SK-N-SH (cell line): ENCODE results near the gene KRTAP4-12. TPM values are rescaled to one million over a fixed set of nuclear protein-coding genes. Genes with fewer than 3 reads are reported as not detected.
"Not testable (repeated sequence)": the region's sequence is repeated elsewhere in the genome, so short reads cannot be mapped to it uniquely, and the experiment has no call there.

Experiments used
- CTCF ChIA-PET: fragments of 300-600, 350-600 bp; formaldehyde crosslinking; extraction: SDS; loops from one replicate; lab custom pipeline; 2021; lab: Yijun Ruan, JAX
- POLR2A ChIA-PET: fragments of 350-600 bp; sonication (Branson Sonifier 250); formaldehyde crosslinking; extraction: SDS; loops from one replicate; lab custom pipeline; 2020; ENCODE audit warnings: antibody characterized with exemption, inconsistent platforms; lab: Yijun Ruan, JAX
- DNase-seq: peaks from one replicate; pipeline ENCODE4 v3.0.0; 2012
- H2AFZ ChIP-seq: fragments of 200-600 bp; sonication (generic); 2 replicates; pipeline ENCODE4 v1.8.1; 2016; ENCODE audit warnings: antibody characterized with exemption, mild to moderate bottlenecking, low read depth
- H3F3A ChIP-seq: fragments of 200-600 bp; sonication (generic); replicated peaks from 2 replicates; pipeline ENCODE3; 2016; ENCODE audit warnings: antibody characterized with exemption, mild to moderate bottlenecking; ENCODE audit not compliant: insufficient read depth
- H3K27ac ChIP-seq, 2 experiments: fragments of 200-500 bp in 1 of 2; fragments of 200-600 bp in 1 of 2; sonication (Bioruptor generic) in 1 of 2; sonication (generic), shearing (Covaris generic) in 1 of 2; 2 replicates each; pipeline versions ENCODE4 v1.5.1 to v1.6.1; 2014 to 2016; ENCODE audit warnings: low read depth in 2 of 2, inconsistent platforms in 1 of 2, low read length in 1 of 2, mild to moderate bottlenecking in 1 of 2, mixed read lengths in 1 of 2
- H3K27me3 ChIP-seq: fragments of 200-600 bp; sonication (generic), shearing (Covaris generic); 2 replicates; pipeline ENCODE4 v1.6.1; 2016; ENCODE audit warnings: mixed run types; ENCODE audit not compliant: insufficient read depth
- H3K36me3 ChIP-seq, 2 experiments: fragments of 200-500 bp in 1 of 2; fragments of 200-600 bp in 1 of 2; sonication (Bioruptor generic) in 1 of 2; sonication (generic) in 1 of 2; replicated peaks in 1 of 2; 2 replicates each; pipeline versions ENCODE3 to v1.5.1; 2014 to 2016; ENCODE audit warnings: low read length in 1 of 2, mild to moderate bottlenecking in 1 of 2; ENCODE audit not compliant: insufficient read depth in 2 of 2, control insufficient read depth in 1 of 2
- H3K4me1 ChIP-seq, 2 experiments: fragments of 200-500 bp in 1 of 2; fragments of 200-600 bp in 1 of 2; sonication (Bioruptor generic) in 1 of 2; sonication (generic), shearing (Covaris generic) in 1 of 2; 2 replicates each; pipeline versions ENCODE4 v1.5.1 to v1.6.1; 2014 to 2016; ENCODE audit warnings: low read depth in 1 of 2, low read length in 1 of 2, mixed run types in 1 of 2; ENCODE audit not compliant: insufficient read depth in 2 of 2, control insufficient read depth in 1 of 2
- H3K4me2 ChIP-seq: fragments of 200-600 bp; sonication (generic), shearing (Covaris generic); 2 replicates; pipeline ENCODE4 v1.6.1; 2017; ENCODE audit warnings: mixed run types
- H3K4me3 ChIP-seq, 2 experiments: fragments of 200-500 bp in 1 of 2; fragments of 200-600 bp in 1 of 2; sonication (Bioruptor generic) in 1 of 2; sonication (generic), shearing (Covaris generic) in 1 of 2; 2 replicates each; pipeline versions ENCODE4 v1.5.1 to v1.8.1; 2014 to 2016; ENCODE audit warnings: low read depth in 2 of 2, inconsistent platforms in 1 of 2, low read length in 1 of 2, mild to moderate bottlenecking in 1 of 2, mixed read lengths in 1 of 2, moderate library complexity in 1 of 2
- H3K79me2 ChIP-seq: fragments of 200-600 bp; sonication (generic); 2 replicates; pipeline ENCODE4 v1.8.1; 2017; ENCODE audit warnings: mild to moderate bottlenecking; ENCODE audit not compliant: insufficient read depth
- H3K9ac ChIP-seq: fragments of 200-600 bp; sonication (generic); 2 replicates; pipeline ENCODE4 v1.6.1; 2017; ENCODE audit warnings: mixed run types
- H3K9me2 ChIP-seq: fragments of 200-600 bp; sonication (generic); 2 replicates; pipeline ENCODE4 v1.6.1; 2017; ENCODE audit warnings: mixed run types
- H3K9me3 ChIP-seq: fragments of 200-600 bp; sonication (generic); 2 replicates; pipeline ENCODE4 v1.6.1; 2017; ENCODE audit warnings: mixed run types, mild to moderate bottlenecking, moderate library complexity
- H4K20me1 ChIP-seq: fragments of 200-600 bp; sonication (generic); 2 replicates; pipeline ENCODE4 v1.6.1; 2017; ENCODE audit warnings: mild to moderate bottlenecking, mixed run types; ENCODE audit not compliant: insufficient read depth
- CHD2 ChIP-seq: fragments of 150-350 bp; IDR thresholded peaks from 2 replicates; pipeline ENCODE4 v1.6.1; 2018; ENCODE audit warnings: low read length; ENCODE audit not compliant: partially characterized antibody
- CTCF ChIP-seq: fragments of 200-600 bp; sonication (generic); IDR thresholded peaks from 2 replicates; pipeline ENCODE4 v1.6.1; 2017; ENCODE audit warnings: antibody characterized with exemption, mild to moderate bottlenecking, moderate library complexity
- EP300 ChIP-seq, 2 experiments: IDR thresholded peaks; 2 replicates each; pipeline versions ENCODE4 v1.4.0 to v1.6.1; 2012; ENCODE audit warnings: borderline replicate concordance in 1 of 2, low read depth in 1 of 2, low read length in 1 of 2
- EZH2phosphoT487 ChIP-seq: fragments of 200-600 bp; sonication (generic); IDR thresholded peaks from 2 replicates; pipeline ENCODE4 v1.6.1; 2017; ENCODE audit warnings: low read depth, mixed run types, mild to moderate bottlenecking, antibody characterized with exemption, moderate library complexity, borderline replicate concordance
- FOSL2 ChIP-seq: IDR thresholded peaks from 2 replicates; pipeline ENCODE4 v1.4.0; 2012; ENCODE audit warnings: low read depth, mild to moderate bottlenecking, moderate library complexity, borderline replicate concordance
- FOXJ3 ChIP-seq: sonication (generic); formaldehyde crosslinking; IDR thresholded peaks from 2 replicates; pipeline ENCODE4 v1.5.1; 2020; ENCODE audit warnings: mild to moderate bottlenecking, missing genetic modification reagents
- FOXM1 ChIP-seq: IDR thresholded peaks from 2 replicates; pipeline ENCODE4 v1.4.0; 2012; ENCODE audit warnings: low read depth, mild to moderate bottlenecking
- GATA2 ChIP-seq: sonication (generic); formaldehyde crosslinking; IDR thresholded peaks from 2 replicates; pipeline ENCODE4 v1.5.0; 2020; ENCODE audit warnings: mild to moderate bottlenecking, missing genetic modification reagents
- MAX ChIP-seq: IDR thresholded peaks from 2 replicates; pipeline ENCODE4 v1.4.0; 2012; ENCODE audit warnings: low read depth
- MEF2A ChIP-seq: IDR thresholded peaks from 2 replicates; pipeline ENCODE4 v1.4.0; 2012; ENCODE audit warnings: low read depth, borderline replicate concordance
- NRF1 ChIP-seq: IDR thresholded peaks from 2 replicates; pipeline ENCODE4 v1.6.1; 2012; ENCODE audit warnings: low read depth, mild to moderate bottlenecking, low read length
- POLR2AphosphoS5 ChIP-seq: IDR thresholded peaks from 2 replicates; pipeline ENCODE4 v1.6.1; 2012; ENCODE audit warnings: low read depth, low read length
- RAD21 ChIP-seq: IDR thresholded peaks from 2 replicates; pipeline ENCODE4 v1.6.1; 2012; ENCODE audit warnings: mild to moderate bottlenecking, low read length
- RFX5 ChIP-seq: IDR thresholded peaks from 2 replicates; pipeline ENCODE4 v1.6.1; 2012; ENCODE audit warnings: mild to moderate bottlenecking, improper control_type of control experiment, low read length
- RXRA ChIP-seq: IDR thresholded peaks from 2 replicates; pipeline ENCODE4 v1.4.0; 2012; ENCODE audit warnings: low read depth, mild to moderate bottlenecking, borderline replicate concordance
- SMC3 ChIP-seq: IDR thresholded peaks from 2 replicates; pipeline ENCODE4 v1.6.1; 2012; ENCODE audit warnings: low read depth, low read length, improper control_type of control experiment
- TAF1 ChIP-seq: IDR thresholded peaks from 2 replicates; pipeline ENCODE4 v1.6.1; 2012; ENCODE audit warnings: low read depth, mild to moderate bottlenecking, low read length, moderate library complexity, borderline replicate concordance
- ZBTB33 ChIP-seq: IDR thresholded peaks from 2 replicates; pipeline ENCODE4 v1.4.0; 2012; ENCODE audit warnings: low read depth, borderline replicate concordance
- WGBS: methylation state at CpG from one replicate; pipeline ENCODE4 v1.1.6; 2017; ENCODE audit warnings: low lambda C conversion rate; 5-methylcytosine and 5-hydroxymethylcytosine counted together
- polyA plus RNA-seq, 3 experiments: library from polyadenylated mRNA; depleted of rRNA; stranded (reverse); fragments of >200 nt; gene quantifications; 2 replicates each; pipeline ENCODE4 v1.2.3, GENCODE V29; 2012

The KRTAP4-12 gene
- polyA plus RNA-seq, 1 of the 3 experiments (the other 2 are of a cell fraction): not detected

- TF ChIP-seq POLR2AphosphoS5 (no peak), GATA2 (CRISPR knock-in tag) (no peak), MAX (no peak)
- TF ChIP-seq, all 33 proteins: peak for 0
These were observed 20.1 kb downstream of the KRTAP4-12 start (continued) for GRCh38 chr17:41103896-41104295.

GRCh38 chr17:41101586-41102259 lies 22.3 kb downstream of the KRTAP4-12 start, which contains the start of gene KRTAP4-16:
TSS of gene KRTAP4-16 (minus strand) at chr17:41102209. CDS start at chr17:41102209, 0 bp downstream.
- 35% methylated on average over 9 of the region's 10 CpGs for WGBS
- no peaks in the 10 kb centered on the region for H3K9me3 ChIP-seq
- no peaks in the 10 kb centered on the region for H3K79me2 ChIP-seq
- no peak within 1 kb of the TSS for H3K4me2 ChIP-seq
- H3K27ac ChIP-seq: no peak within 1 kb of the TSS
- no peak within 1 kb of the TSS for H3K9ac ChIP-seq
- no peaks in the 10 kb centered on the region for H3K9me2 ChIP-seq
- CTCF ChIA-PET: no interaction called here
- H3K4me1 ChIP-seq: peaks cover 0 to 5% of the 10 kb centered on the region in 2 experiments; a peak in 1 of 4 replicates
- no peak within 1 kb of the TSS for H2AFZ ChIP-seq
- DNase-seq: no peak
- TF ChIP-seq FOSL2 (no peak), NRF1 (no peak), RFX5 (no peak), RXRA (no peak), RAD21 (no peak), MEF2A (no peak), CTCF (no peak), EP300 (IDR thresholded peaks at IDR 0.05; ENCODE audit: borderline replicate concordance in 1 of 2, low read depth in 1 of 2, low read length in 1 of 2) (no peak), SMC3 (no peak), TAF1 (no peak), CHD2 (no peak), POLR2AphosphoS5 (no peak), FOXJ3 (CRISPR knock-in tag) (no peak), GATA2 (CRISPR knock-in tag) (no peak), EZH2phosphoT487 (no peak), FOXM1 (no peak), MAX (no peak), ZBTB33 (no peak)
- H3K36me3 ChIP-seq: no peaks in the 10 kb centered on the region
- peaks cover 9% of the 10 kb centered on the region for H3F3A ChIP-seq
- H4K20me1 ChIP-seq: no peaks in the 10 kb centered on the region
- H3K27me3 ChIP-seq: no peaks in the 10 kb centered on the region
- no peak within 1 kb of the TSS for H3K4me3 ChIP-seq
- POLR2A ChIA-PET: no interaction called here

GRCh38 chr17:41099682-41100480 lies 24.1 kb downstream of the KRTAP4-12 start:
- H3K4me1 ChIP-seq, H3K9me2 ChIP-seq, H3F3A ChIP-seq, H3K9me3 ChIP-seq, H3K9ac ChIP-seq, H3K36me3 ChIP-seq, POLR2A ChIA-PET, H3K4me2 ChIP-seq, DNase-seq, H3K27me3 ChIP-seq, CTCF ChIA-PET, H3K4me3 ChIP-seq, H4K20me1 ChIP-seq, H3K27ac ChIP-seq, H3K79me2 ChIP-seq: not testable (repeated sequence)
- WGBS: 16% methylated on average over 7 of the region's 7 CpGs
- 0 out of 2 replicates have a peak overlapping the region, but pooled peaks have one; percentile 1 for H2AFZ ChIP-seq
